ENCODE results near the gene AKAP9.
"Not testable (repeated sequence)": the region's sequence is repeated elsewhere in the genome, so short reads cannot be mapped to it uniquely, and the experiment has no call there.

AKAP9 gene

GRCh38 chr7:92137557-92137956 is 196.9 kb downstream of the AKAP9 start:
- no peak for DNase-seq

GRCh38 chr7:92141161-92141560 is 200.5 kb downstream of the AKAP9 start:
- no peak for DNase-seq

GRCh38 chr7:92142791-92143190 is 202.1 kb downstream of the AKAP9 start:
- DNase-seq, result not testable (repeated sequence)

- not testable (repeated sequence) for DNase-seq
Measured at GRCh38 chr7:92143192-92143880, 202.7 kb downstream of the AKAP9 start.

- no peak for DNase-seq
Measured at GRCh38 chr7:92149736-92150239, 209.1 kb downstream of the AKAP9 start.

GRCh38 chr7:92150450-92151017 is 209.9 kb downstream of the AKAP9 start:
- no peak for DNase-seq

GRCh38 chr7:92155108-92155739 is 214.6 kb downstream of the AKAP9 start:
- no peak for DNase-seq

- DNase-seq, result no peak
Measured at GRCh38 chr7:92156990-92157389, 216.3 kb downstream of the AKAP9 start.

- DNase-seq, result peak; percentile 12
Measured at GRCh38 chr7:92158660-92159575, 218.3 kb downstream of the AKAP9 start.

All from kidney glomerular epithelial cell (primary cell).